Right hindlimb (tissue), 1 donor: ENCODE results near the gene NFX1.
"Not testable (repeated sequence)": the region's sequence is repeated elsewhere in the genome, so short reads cannot be mapped to it uniquely, and the experiment has no call there.

Source experiments
- DNase-seq: peaks from one replicate; pipeline ENCODE4 v3.0.0-alpha.2; 2018

NFX1 gene

GRCh38 chr9:33366979-33367480, 76.7 kb downstream of the NFX1 start:
- DNase-seq = no peak

DNA sequence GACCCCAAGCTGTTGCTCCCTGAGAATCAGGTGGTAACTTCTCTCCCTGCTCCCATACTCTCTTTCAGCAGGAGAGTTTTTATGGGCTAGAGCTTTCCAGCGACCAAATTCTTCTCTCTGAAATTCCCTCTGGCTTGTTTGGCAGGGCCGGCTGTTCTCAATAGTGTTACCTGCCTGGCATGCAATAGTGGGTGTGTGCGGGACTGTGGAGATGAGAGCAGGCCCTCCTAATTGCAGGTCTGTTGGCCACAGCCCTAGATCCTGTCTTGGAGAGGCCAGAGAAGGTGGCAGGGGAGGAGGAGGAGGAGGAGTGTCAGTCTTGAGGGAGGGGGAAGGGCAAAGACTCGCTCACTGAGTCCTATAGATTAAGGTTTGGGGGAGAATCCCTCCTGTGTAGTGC, 82.6 kb downstream of the NFX1 start:
- no peak for DNase-seq

GRCh38 chr9:33374190-33374589, 83.9 kb downstream of the NFX1 start:
- no peak for DNase-seq

GRCh38 chr9:33374634-33375237, 84.4 kb downstream of the NFX1 start:
- peak; percentile 79 for DNase-seq

GRCh38 chr9:33375238-33375840, 85.0 kb downstream of the NFX1 start:
- DNase-seq = no peak

DNA sequence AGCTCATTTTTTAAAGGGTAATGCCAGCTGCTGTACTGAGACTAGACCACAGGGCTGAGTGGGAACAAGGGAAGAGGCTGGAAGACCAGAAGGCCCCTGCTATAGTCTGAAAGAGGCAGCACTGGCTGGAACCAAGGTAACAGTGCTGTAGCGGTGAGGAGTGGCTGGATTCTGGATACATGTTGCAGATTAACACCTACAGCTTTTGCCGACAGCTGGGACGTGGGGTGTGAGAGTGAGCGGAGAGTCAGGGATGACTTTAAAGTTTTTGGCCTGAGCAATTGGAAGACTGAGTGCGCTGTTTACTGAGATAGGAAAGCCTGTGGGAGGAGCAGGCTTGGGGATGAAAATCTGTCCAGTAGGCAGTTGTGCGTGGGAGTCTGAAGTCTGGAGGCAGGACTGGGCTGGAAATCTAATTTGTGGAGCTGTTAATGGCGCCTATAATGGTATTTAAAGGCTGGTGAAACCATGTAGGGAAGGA, 85.6 kb downstream of the NFX1 start:
- DNase-seq = no peak

DNA sequence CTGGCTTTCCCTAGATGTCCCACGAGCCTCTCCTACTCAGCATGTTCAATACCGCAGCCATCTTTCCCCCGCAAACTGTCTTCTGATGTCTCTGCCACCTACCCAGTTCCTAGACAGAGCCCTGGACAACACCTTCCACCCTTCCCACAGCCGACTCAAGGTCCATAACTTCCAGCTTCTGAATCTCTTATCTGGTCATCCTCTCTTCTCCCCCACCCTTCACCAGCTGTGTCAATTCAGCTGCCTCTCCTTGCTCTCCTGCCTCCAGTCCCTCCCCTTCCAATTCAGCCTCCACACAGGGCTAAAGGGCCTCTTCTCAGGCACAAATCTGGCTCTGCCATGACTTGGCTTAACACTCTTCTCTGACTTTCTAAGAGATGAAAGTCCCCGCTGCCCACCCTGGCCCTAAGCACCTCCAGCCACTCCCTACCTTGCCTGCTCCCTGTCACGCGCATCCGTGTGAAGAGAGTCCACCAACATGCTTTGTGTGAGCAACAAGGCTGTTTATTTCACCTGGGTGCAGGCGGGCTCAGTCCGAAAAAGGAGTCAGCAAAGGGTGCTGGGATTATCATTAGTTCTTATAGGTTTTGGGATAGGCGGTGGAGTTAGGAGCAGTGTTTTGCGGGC, 86.9 kb downstream of the NFX1 start:
- DNase-seq = no peak

- no peak for DNase-seq
These were observed 87.9 kb downstream of the NFX1 start for GRCh38 chr9:33378121-33378795.

- no peak for DNase-seq
These were observed 89.5 kb downstream of the NFX1 start for GRCh38 chr9:33379666-33380389.

DNA sequence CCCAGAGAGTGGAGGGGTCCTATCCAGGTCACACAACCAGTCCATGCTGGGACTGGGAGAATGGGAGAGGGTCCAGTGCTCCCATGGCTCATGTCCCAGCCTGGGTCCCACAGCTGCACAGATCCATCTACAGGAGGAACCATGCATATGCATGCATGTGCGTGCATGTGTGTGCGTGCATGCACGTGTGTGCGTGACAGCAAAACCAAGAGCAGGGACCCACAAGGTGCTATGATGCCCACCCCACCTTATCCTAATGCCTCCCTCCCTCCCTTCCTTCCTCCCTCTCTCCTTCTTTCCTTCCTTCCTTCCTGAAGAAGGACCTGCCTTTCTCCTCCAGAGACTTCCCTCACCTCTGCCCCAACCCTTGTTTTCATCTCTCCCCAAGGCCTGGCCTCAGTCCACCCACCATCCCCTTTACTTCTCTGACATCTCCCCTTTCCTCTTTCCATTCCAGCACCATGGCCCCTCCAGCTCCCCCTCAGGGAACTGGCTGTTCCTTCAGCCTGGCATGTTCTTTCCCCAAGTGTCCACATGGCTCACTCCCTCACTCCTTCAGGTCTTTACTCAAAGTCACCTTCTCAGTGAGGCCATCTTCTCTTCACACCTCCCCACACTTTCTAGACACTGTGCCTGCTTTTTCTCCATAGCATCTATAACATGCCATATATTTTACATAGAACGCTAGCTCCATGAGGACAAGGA, 90.2 kb downstream of the NFX1 start:
- DNase-seq = no peak

- DNase-seq = no peak
These were observed 91.0 kb downstream of the NFX1 start for GRCh38 chr9:33381231-33381791.

DNA sequence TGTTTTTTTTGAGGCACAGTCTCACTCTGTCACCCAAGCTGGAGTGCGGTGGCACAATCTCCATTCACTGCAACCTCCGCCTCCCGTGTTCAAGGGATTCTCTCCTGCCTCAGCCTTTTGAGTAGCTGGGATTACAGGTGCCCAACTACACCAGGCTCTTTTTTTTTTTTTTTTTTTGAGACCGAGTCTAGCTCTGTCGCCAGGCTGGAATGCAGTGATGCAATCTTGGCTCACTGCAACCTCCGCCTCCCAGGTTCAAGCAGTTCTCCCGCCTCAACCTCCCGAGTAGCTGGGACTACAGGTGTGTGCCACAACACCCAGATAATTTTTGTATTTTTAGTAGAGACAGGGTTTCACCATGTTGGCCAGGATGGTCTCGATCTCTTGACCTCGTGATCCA, 92.1 kb downstream of the NFX1 start:
- not testable (repeated sequence) for DNase-seq

DNA sequence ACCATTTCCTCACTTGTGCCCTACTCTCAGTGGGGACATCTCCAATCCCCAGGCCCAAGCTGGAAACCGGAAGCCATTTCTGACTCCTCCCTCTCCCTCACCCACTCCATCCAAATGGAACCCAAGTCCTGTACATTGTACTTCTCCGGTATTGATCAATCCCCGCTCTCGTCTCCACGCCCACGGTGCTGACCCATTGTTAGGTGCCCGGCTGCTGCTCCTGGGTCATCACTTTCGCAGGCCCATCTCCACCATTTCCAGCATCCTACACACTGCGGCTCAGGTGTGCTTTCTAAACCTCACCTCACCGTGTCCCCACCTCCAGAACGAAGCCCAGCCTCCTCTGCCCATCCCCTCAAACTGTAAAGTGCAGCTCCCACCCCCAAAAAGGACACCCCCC, 93.1 kb downstream of the NFX1 start:
- DNase-seq = not testable (repeated sequence)

GRCh38 chr9:33385536-33385935, 95.2 kb downstream of the NFX1 start:
- not testable (repeated sequence) for DNase-seq

- not testable (repeated sequence) for DNase-seq
These were observed 95.8 kb downstream of the NFX1 start for GRCh38 chr9:33385979-33386640.

DNA sequence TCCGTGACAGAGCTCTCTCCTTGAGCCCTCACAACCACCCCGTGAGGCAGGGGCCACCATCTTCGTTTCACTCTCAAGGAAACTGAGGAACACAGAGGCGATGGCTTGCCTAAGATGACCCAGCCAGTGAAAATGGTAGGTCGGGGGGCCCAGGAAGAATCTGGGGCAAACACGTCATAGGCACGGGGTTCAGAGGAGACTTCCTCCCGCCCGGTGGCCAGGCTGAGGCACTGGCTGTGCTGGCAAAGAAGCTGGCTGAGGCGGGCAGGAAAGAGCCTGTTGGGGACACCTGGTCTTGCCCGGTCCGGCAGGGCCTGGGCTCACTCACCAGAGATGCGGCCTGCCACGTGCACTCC, 96.3 kb downstream of the NFX1 start:
- DNase-seq = not testable (repeated sequence)

DNA sequence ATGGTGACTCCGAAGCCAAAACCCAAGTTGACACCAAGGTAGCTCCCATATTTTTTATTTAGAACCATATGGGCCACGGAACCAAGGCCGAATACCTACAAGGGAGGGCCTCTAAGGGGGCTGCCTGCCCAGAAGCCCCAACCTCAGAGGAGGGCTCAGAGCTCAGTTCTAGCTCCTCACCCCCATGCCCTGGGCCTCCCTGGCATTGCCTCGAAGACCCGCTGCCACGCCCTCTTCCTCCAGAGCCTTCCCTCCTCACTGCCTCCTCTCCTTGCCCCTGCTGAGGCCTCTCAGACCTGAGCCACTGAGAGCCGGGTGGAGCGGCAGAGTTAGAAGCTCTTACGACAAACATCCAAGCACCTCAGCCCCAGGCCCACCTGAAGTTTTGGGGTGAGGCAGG, 96.7 kb downstream of the NFX1 start:
- DNase-seq = not testable (repeated sequence)

DNA sequence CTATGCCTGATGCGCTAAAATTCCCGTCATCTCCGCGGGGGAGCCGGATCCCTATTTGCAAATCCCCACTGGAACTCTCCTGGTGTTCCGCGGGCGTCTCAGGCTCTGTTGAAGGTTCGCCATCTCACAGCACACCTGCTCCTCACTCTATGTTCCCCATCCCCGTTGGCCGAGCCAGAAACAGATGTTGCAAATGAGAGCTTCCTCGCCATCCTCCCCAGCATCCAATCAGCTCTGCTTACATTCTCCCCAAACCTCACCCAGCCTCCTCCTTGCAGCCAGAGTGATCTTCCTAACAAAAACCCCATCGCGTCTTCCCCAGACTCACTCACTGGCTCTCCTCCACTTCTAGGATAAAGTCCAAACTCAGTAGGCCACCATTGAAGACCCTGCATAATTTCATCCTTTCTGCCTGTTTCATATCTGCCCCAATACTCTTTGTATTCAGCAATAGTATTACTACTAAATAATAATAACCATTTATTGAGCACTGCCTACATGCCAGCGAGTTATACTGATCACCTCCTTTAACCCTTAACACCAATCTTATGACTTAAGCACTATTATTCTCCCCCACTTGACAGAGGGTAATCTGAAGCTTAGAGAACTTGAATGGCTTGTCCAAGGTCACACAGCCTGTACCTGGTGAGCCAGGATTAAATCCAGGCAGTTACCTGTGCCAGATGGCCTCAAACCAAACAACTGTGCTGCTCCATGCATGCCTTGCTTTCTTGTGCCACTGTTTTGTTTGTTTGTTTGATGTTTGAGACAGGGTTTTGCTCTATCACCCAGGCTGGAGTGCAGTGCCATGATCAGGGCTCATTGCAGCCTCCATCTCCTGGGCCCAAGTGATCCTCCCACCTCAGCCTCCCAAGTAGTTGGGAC, 98.0 kb downstream of the NFX1 start:
- no peak for DNase-seq

DNA sequence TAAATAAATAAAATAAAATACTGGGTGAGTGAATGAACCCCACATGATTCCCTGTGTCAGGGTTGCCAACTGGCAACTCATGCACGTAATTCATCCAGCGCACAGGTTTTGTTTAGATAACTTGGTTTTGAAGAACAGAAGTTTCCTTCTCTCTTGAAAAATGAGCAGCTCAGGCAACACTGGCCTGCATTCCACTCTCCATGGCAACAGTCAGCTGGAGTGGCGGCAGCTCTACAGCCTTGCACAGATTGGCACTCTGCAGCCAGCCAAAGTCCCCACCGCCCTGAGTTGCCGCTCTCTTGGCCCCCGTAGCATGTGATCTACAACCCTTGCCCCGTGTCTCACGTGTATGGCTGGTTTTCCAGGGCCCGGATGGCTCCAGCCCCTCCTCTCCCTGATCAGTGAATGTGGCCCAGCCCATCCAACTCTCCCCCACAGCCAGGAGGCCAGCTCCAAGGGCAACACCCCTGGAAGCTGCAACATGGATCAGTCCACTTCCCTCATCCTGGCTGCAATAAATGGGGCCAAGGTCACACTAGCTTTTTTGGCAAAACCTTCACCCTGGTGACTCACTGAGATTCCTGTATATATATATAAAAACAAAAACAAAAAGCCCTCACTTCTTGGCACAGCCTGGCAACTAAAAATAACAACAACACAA, 100.9 kb downstream of the NFX1 start:
- DNase-seq = peak; percentile 85

DNA sequence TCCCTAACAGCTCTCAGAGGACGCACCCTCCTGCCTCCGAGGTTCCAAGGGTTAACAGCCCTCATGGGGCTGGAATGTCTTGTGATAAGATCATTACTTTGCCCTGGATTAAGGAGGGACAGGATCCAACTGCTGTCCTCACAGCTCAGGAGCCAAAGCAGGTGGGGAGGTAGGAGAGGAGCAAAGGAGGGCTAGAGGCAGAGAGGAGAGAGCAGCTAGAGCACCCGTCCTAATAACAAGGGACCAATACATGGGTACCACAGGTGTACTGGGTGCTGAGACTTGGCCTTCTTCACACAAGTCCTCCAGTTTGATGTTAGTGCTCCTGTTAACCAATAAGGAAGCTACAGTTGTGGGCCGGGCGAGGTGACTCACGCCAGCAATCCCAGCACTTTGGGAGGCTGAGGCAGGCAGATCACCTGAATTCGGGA, 102.3 kb downstream of the NFX1 start:
- DNase-seq = not testable (repeated sequence)
